IMR-90 (cell line): ENCODE data around the gene TMEM212. TPM values are rescaled to one million over a fixed set of nuclear protein-coding genes. Genes with fewer than 3 reads are reported as not detected.

Source experiments
- ATAC-seq: fragments of 200-7000 bp; cut with Tn5 transposase; 2 replicates; pipeline ENCODE4 v1.9.1; 2020; ENCODE audit warnings: low read depth, mild to moderate bottlenecking, moderate library complexity
- BruUV-seq: library from RNA; stranded (reverse); fragments of 400-500 nt; replicated peaks from 2 replicates; lab custom pipeline; 2021; lab: Mats Ljungman, UMichigan
- CTCF ChIA-PET: fragments of 300-600 bp; formaldehyde crosslinking; extraction: SDS; loops from one replicate; lab custom pipeline; 2021; ENCODE audit warnings: antibody characterized with exemption; lab: Yijun Ruan, JAX
- POLR2A ChIA-PET: fragments of 300-600 bp; sonication (Branson Sonifier 250); formaldehyde crosslinking; loops from one replicate; lab custom pipeline; 2022; ENCODE audit warnings: antibody characterized with exemption; ENCODE audit not compliant: unreplicated experiment; lab: Charles Lee
- DNase-seq: peaks from one replicate; pipeline ENCODE4 v3.0.0; 2013
- H2AFZ ChIP-seq: replicated peaks from 2 replicates; pipeline ENCODE3; 2013; ENCODE audit warnings: low read length, mild to moderate bottlenecking; ENCODE audit not compliant: poor library complexity
- H2AK5ac ChIP-seq: 2 replicates; pipeline ENCODE4 v1.6.1; 2013; ENCODE audit warnings: low read depth, low read length, inconsistent platforms
- H2AK9ac ChIP-seq: replicated peaks from 2 replicates; pipeline ENCODE3; 2013; ENCODE audit warnings: mild to moderate bottlenecking, low read depth, low read length, moderate library complexity; ENCODE audit not compliant: poor library complexity
- H2BK120ac ChIP-seq: 2 replicates; pipeline ENCODE4 v1.6.1; 2013; ENCODE audit warnings: low read depth, low read length, inconsistent platforms
- H2BK15ac ChIP-seq: 3 replicates; pipeline ENCODE4 v1.6.1; 2013; ENCODE audit warnings: low read depth, low read length, inconsistent platforms
- H2BK20ac ChIP-seq: 2 replicates; pipeline ENCODE4 v1.6.1; 2013; ENCODE audit warnings: low read depth, mild to moderate bottlenecking, inconsistent platforms, low read length, moderate library complexity
- H2BK5ac ChIP-seq: 2 replicates; pipeline ENCODE4 v1.6.1; 2013; ENCODE audit warnings: mild to moderate bottlenecking, low read depth, low read length, inconsistent platforms; ENCODE audit not compliant: poor library complexity, severe bottlenecking
- H3K14ac ChIP-seq: replicated peaks from 2 replicates; pipeline ENCODE4 v1.6.1; 2013; ENCODE audit warnings: low read depth, low read length, inconsistent platforms
- H3K18ac ChIP-seq: 2 replicates; pipeline ENCODE4 v1.6.1; 2013; ENCODE audit warnings: low read depth, low read length, control low read depth
- H3K23ac ChIP-seq: 2 replicates; pipeline ENCODE4 v1.6.1; 2013; ENCODE audit warnings: low read depth, low read length, inconsistent platforms
- H3K27ac ChIP-seq: 2 replicates; pipeline ENCODE4 v1.5.1; 2013; ENCODE audit warnings: mild to moderate bottlenecking, control low read depth, low read length; ENCODE audit not compliant: insufficient read depth
- H3K27me3 ChIP-seq: 2 replicates; pipeline ENCODE4 v1.6.1; 2013; ENCODE audit warnings: low read length; ENCODE audit not compliant: control insufficient read depth, insufficient read depth
- H3K36me3 ChIP-seq: 2 replicates; pipeline ENCODE4 v1.6.1; 2013; ENCODE audit warnings: low read length, mixed read lengths; ENCODE audit not compliant: control insufficient read depth, insufficient read depth
- H3K4ac ChIP-seq: 2 replicates; pipeline ENCODE4 v1.6.1; 2013; ENCODE audit warnings: low read depth, low read length, inconsistent platforms
- H3K4me1 ChIP-seq: 2 replicates; pipeline ENCODE4 v1.6.1; 2013; ENCODE audit warnings: low read length, mixed read lengths; ENCODE audit not compliant: control insufficient read depth, insufficient read depth
- H3K4me2 ChIP-seq: 2 replicates; pipeline ENCODE4 v1.6.1; 2013; ENCODE audit warnings: low read depth, mild to moderate bottlenecking, control low read depth, low read length, moderate library complexity
- H3K4me3 ChIP-seq: 2 replicates; pipeline ENCODE4 v1.5.1; 2013; ENCODE audit warnings: low read depth, mild to moderate bottlenecking, control low read depth, low read length, moderate library complexity; ENCODE audit not compliant: insufficient read depth
- H3K56ac ChIP-seq: 2 replicates; pipeline ENCODE4 v1.6.1; 2013; ENCODE audit warnings: low read length, inconsistent platforms; ENCODE audit not compliant: insufficient read depth; ENCODE audit errors: extremely low read depth
- H3K79me1 ChIP-seq, 2 experiments: 2 replicates each; pipeline ENCODE4 v1.6.1; 2013; ENCODE audit warnings: low read length in 2 of 2, inconsistent platforms in 1 of 2, low read depth in 1 of 2
- H3K9ac ChIP-seq: 2 replicates; pipeline ENCODE4 v1.6.1; 2013; ENCODE audit warnings: low read depth, low read length, control low read depth
- H3K9me1 ChIP-seq: 2 replicates; pipeline ENCODE4 v1.6.1; 2013; ENCODE audit warnings: low read length, inconsistent platforms; ENCODE audit not compliant: insufficient read depth
- H3K9me3 ChIP-seq: 2 replicates; pipeline ENCODE4 v1.6.1; 2013; ENCODE audit warnings: low read length; ENCODE audit not compliant: control insufficient read depth, insufficient read depth
- H4K20me1 ChIP-seq: 2 replicates; pipeline ENCODE4 v1.6.1; 2013; ENCODE audit warnings: low read length, inconsistent platforms; ENCODE audit not compliant: insufficient read depth
- H4K5ac ChIP-seq: 2 replicates; pipeline ENCODE4 v1.6.1; 2013; ENCODE audit warnings: mild to moderate bottlenecking, low read depth, low read length, control low read depth
- H4K8ac ChIP-seq, 2 experiments: 2 replicates each; pipeline ENCODE4 v1.6.1; 2013; ENCODE audit warnings: low read depth in 2 of 2, low read length in 2 of 2, control low read depth in 1 of 2, inconsistent platforms in 1 of 2
- H4K91ac ChIP-seq: 2 replicates; pipeline ENCODE4 v1.6.1; 2013; ENCODE audit warnings: low read depth, low read length, inconsistent platforms; ENCODE audit not compliant: insufficient read depth
- BHLHE40 ChIP-seq: fragments of 150-350 bp; IDR thresholded peaks from 2 replicates; pipeline ENCODE4 v1.6.1; 2016; ENCODE audit warnings: mild to moderate bottlenecking, low read depth, low read length
- CTCF ChIP-seq: conservative IDR thresholded peaks from 2 replicates; pipeline ENCODE4 v1.5.1; 2012; ENCODE audit warnings: mild to moderate bottlenecking, low read depth, low read length, improper control_type of control experiment
- MAFK ChIP-seq: IDR thresholded peaks from 2 replicates; pipeline ENCODE4 v1.6.1; 2012; ENCODE audit warnings: low read depth, low read length, improper control_type of control experiment
- MXI1 ChIP-seq: IDR thresholded peaks from 2 replicates; pipeline ENCODE4 v1.6.1; 2012; ENCODE audit warnings: low read depth, mild to moderate bottlenecking, low read length, moderate library complexity, borderline replicate concordance
- NFE2L2 ChIP-seq: fragments of 150-350 bp; IDR thresholded peaks from 2 replicates; pipeline ENCODE4 v1.6.1; 2016; ENCODE audit warnings: low read depth, mild to moderate bottlenecking, low read length
- SMC3 ChIP-seq: fragments of 150-350 bp; IDR thresholded peaks from 2 replicates; pipeline ENCODE4 v1.6.1; 2016; ENCODE audit warnings: low read depth, mild to moderate bottlenecking, antibody characterized with exemption, low read length, moderate library complexity
- USF2 ChIP-seq: fragments of 150-350 bp; IDR thresholded peaks from 2 replicates; pipeline ENCODE4 v1.6.1; 2017; ENCODE audit warnings: mild to moderate bottlenecking, antibody characterized with exemption, low read length, low read depth
- WGBS, 2 experiments: methylation state at CpG; one replicate each; pipeline versions ENCODE4 v1.1.5 to v1.1.7; 2013; ENCODE audit warnings: missing lambda C conversion rate in 2 of 2; ENCODE audit not compliant: insufficient read length in 1 of 2; ENCODE audit errors: extremely low coverage in 2 of 2; 5-methylcytosine and 5-hydroxymethylcytosine counted together
- dilution Hi-C: fragments of 300-500 bp; cut with HindIII; formaldehyde crosslinking; loops from one replicate; pipeline ENCODE4 v1.14.3; 2018; ENCODE audit warnings: low sequenced_read_pairs; ENCODE audit not compliant: unreplicated experiment
- in situ Hi-C: fragments of 300-500 bp; cut with MboI; formaldehyde crosslinking; loops from 3 replicates; pipeline ENCODE4 v1.14.3; 2019; ENCODE audit warnings: low sequenced_read_pairs, inconsistent platforms, mixed read lengths
- intact Hi-C: fragments of 100-400 bp; cut with micrococcal nuclease; formaldehyde crosslinking; loops from 2 replicates; pipeline ENCODE4 v1.10.0; 2022
- polyA plus RNA-seq, 3 experiments: library from polyadenylated mRNA; depleted of rRNA; stranded (reverse); fragments of >200 nt; gene quantifications; 2 replicates each; pipeline ENCODE4 v1.2.3, GENCODE V29; 2012; ENCODE audit warnings: low replicate concordance in 1 of 3
- total RNA-seq: library from RNA; depleted of rRNA; stranded (reverse); fragments of >200 nt; gene quantifications from 2 replicates; pipeline ENCODE4 v1.2.3, GENCODE V29; 2012

TMEM212 gene
- total and polyA plus RNA-seq, 2 of the 4 experiments (the other 2 are of a cell fraction) = not detected

GRCh38 chr3:171880101-171880870 lies 37.1 kb downstream of the TMEM212 start:
- Histone ChIP-seq H3K36me3 (no peaks in the 10 kb centered on the region), H3K79me1 (peaks cover 0 to 8% of the 10 kb centered on the region in 2 experiments; a peak in 1 of 4 replicates), H3K23ac (no peak overlapping the region), H4K91ac (no peak overlapping the region), H4K20me1 (no peaks in the 10 kb centered on the region), H3K9me3 (no peaks in the 10 kb centered on the region), H3K14ac (no peak overlapping the region), H3K18ac (no peak overlapping the region), H2BK120ac (no peak overlapping the region), H3K27ac (no peak overlapping the region), H3K4me1 (peaks cover 19% of the 10 kb centered on the region), H2AK9ac (no peak overlapping the region), H3K56ac (no peak overlapping the region), H3K9me1 (peaks cover 6% of the 10 kb centered on the region), H4K8ac (no peak overlapping the region), H2AFZ (no peak overlapping the region), H3K9ac (no peak overlapping the region), H2BK15ac (no peak overlapping the region), H2AK5ac (no peak overlapping the region), H2BK20ac (no peak overlapping the region), H2BK5ac (no peak overlapping the region), H3K27me3 (no peaks in the 10 kb centered on the region), H3K4me3 (no peak overlapping the region), H3K4ac (no peak overlapping the region), H4K5ac (no peak overlapping the region), H3K4me2 (no peak overlapping the region)
- ATAC-seq (no peak), DNase-seq (no peak)
- intact Hi-C loops = no loop called here
- ChIA-PET POLR2A (no interaction called here), CTCF (no interaction called here)
- BruUV-seq = no TSS peak
- WGBS, 2 experiments = no CpG with 5 or more reads among the region's 4 CpGs
- in situ Hi-C loops = no loop called here
- dilution Hi-C loops = no loop called here
- no peak for TF ChIP-seq CTCF
- no peak for TF ChIP-seq USF2
- TF ChIP-seq BHLHE40 = no peak
- TF ChIP-seq MAFK = peak; percentile 77
- no peak for TF ChIP-seq MXI1
- no peak for TF ChIP-seq SMC3
- TF ChIP-seq NFE2L2 = no peak
